Upper lobe of right lung (tissue), 1 donor: ENCODE results near the gene OR8B2. TPM values are rescaled to one million over a fixed set of nuclear protein-coding genes. Genes with fewer than 3 reads are reported as not detected.

Source experiments
- ATAC-seq: fragments of 200-7000 bp; cut with Tn5 transposase; one replicate; pipeline ENCODE4 v1.9.1; 2020; ENCODE audit warnings: mild to moderate bottlenecking, moderate library complexity
- DNase-seq: peaks from one replicate; pipeline ENCODE4 v3.0.0-alpha.2; 2020
- H3K27ac ChIP-seq: fragments of 200-600 bp; one replicate; pipeline ENCODE4 v1.8.0; 2022
- H3K27me3 ChIP-seq: fragments of 200-600 bp; one replicate; pipeline ENCODE4 v1.8.0; 2022; ENCODE audit warnings: mild to moderate bottlenecking
- H3K36me3 ChIP-seq: fragments of 200-600 bp; one replicate; pipeline ENCODE4 v1.8.0; 2022
- H3K4me1 ChIP-seq: fragments of 200-600 bp; one replicate; pipeline ENCODE4 v1.8.0; 2022
- H3K4me3 ChIP-seq: fragments of 200-600 bp; one replicate; pipeline ENCODE4 v1.8.0; 2022; ENCODE audit warnings: mild to moderate bottlenecking
- H3K9me3 ChIP-seq: fragments of 200-600 bp; one replicate; pipeline ENCODE4 v1.8.0; 2022
- CTCF ChIP-seq: fragments of 200-600 bp; IDR thresholded peaks from one replicate; pipeline ENCODE4 v1.8.0; 2022; ENCODE audit warnings: antibody characterized with exemption
- intact Hi-C: fragments of 100-400 bp; cut with DNase I; formaldehyde crosslinking; loops from one replicate; pipeline ENCODE4 v1.11.0; 2022
- total RNA-seq: library from RNA; stranded (reverse); fragmentation: NEBNext Ultra II Directional; extraction: Animal tissue kit (Norgen Biotek cat#: 25700); gene quantifications from one replicate; pipeline ENCODE4 v1.2.1, GENCODE V29; 2021
- donor health status: DM: no; HTN: yes; CAD: no; lungs with severe emphysema.

Gene OR8B2
- total RNA-seq, 1 donor from 2014 or later = not detected

GRCh38 chr11:124380585-124380984, 3.7 kb downstream of the OR8B2 start:
- intact Hi-C loops = no loop called here
- no peaks in the 10 kb centered on the region for H3K27me3 ChIP-seq
- ATAC-seq = no peak
- H3K27ac ChIP-seq = no peak overlapping the region
- no peak overlapping the region for H3K4me3 ChIP-seq
- no peaks in the 10 kb centered on the region for H3K4me1 ChIP-seq
- no peaks in the 10 kb centered on the region for H3K36me3 ChIP-seq
- DNase-seq = no peak
- H3K9me3 ChIP-seq = no peaks in the 10 kb centered on the region
- TF ChIP-seq CTCF = no peak

DNA sequence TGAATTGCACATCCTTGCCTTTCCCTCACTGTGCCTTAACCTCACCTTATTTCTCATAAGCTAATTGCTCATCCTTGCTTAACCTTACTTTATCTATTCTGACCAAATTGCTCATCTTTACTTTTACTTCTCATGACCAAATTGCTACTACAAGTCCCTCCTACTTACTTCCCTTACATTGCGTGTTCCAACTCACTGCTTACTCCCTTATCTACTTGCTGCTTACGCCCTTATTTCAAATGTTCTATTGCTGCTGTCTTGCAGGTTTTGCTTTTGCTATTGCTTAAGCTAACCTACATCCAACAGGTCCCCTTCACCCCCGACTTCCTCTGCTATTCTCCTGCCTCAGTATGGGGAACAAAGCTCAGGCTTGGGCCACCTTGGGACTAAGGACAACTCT, 8.0 kb downstream of the OR8B2 start:
- H3K9me3 ChIP-seq = no peaks in the 10 kb centered on the region
- ATAC-seq (no peak), DNase-seq (no peak)
- no peak for TF ChIP-seq CTCF
- no peaks in the 10 kb centered on the region for H3K4me1 ChIP-seq
- H3K27me3 ChIP-seq = no peaks in the 10 kb centered on the region
- intact Hi-C loops = no loop called here
- H3K36me3 ChIP-seq = no peaks in the 10 kb centered on the region
- no peak overlapping the region for H3K4me3 ChIP-seq
- H3K27ac ChIP-seq = no peak overlapping the region

GRCh38 chr11:124359566-124359965, 24.7 kb downstream of the OR8B2 start:
- intact Hi-C loops = no loop called here
- Histone ChIP-seq H3K4me1 (no peaks in the 10 kb centered on the region), H3K4me3 (no peak overlapping the region), H3K36me3 (no peaks in the 10 kb centered on the region), H3K9me3 (no peaks in the 10 kb centered on the region), H3K27me3 (no peaks in the 10 kb centered on the region), H3K27ac (no peak overlapping the region)
- no peak for DNase-seq
- ATAC-seq = no peak
- TF ChIP-seq CTCF = no peak

DNA sequence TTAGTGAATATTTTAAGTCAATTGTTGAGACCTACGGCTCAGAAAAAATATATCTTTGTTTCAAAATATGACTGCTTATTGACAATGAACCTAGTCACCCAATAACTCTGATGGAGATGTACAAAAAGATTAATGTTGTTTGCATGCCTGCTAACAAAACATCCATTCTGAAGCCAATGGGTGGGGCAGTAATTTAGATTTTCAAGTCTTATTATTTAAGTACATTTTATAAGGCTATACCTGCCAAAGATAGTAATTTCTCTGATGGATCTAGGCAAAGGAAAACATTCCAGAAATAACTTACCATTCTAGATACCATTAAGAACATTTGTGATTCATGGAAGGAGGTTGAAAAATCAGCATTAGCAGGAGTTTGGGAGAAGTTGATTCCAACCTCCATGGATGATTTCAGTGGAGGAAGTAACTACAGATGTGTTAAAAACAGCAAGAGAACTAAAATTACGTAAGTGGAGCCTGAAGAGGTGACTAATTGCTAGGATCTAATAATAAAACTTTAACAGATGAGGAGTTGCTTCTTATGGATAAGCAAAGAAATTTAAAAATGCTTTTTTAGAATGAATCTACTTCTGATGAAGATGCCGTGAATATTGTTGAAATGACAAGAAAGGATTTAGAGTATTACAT, 37.9 kb downstream of the OR8B2 start:
- H3K4me1 ChIP-seq = no peaks in the 10 kb centered on the region
- TF ChIP-seq CTCF = no peak

DNA sequence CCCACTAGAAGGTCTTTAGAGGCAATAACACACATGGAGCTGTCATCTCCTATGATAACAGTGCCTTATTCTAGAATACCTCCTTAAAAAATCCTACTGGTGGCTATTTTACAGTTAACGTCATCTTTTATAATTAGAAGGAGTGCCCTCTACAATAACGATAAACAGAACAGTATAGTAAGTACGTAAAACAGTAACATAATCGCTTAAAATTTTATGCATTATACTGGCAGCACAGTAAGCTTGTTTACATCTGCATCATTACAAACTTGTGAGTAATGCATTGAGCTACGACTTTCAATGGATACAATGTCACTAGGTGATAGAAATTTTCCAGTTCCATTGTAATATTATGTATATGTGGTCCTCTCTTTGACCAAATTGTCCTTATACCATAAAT, 40.0 kb downstream of the OR8B2 start:
- Histone ChIP-seq H3K27ac (no peak overlapping the region), H3K4me1 (no peaks in the 10 kb centered on the region), H3K4me3 (no peak overlapping the region), H3K36me3 (no peaks in the 10 kb centered on the region), H3K27me3 (no peaks in the 10 kb centered on the region), H3K9me3 (no peaks in the 10 kb centered on the region)
- intact Hi-C loops = no loop called here
- DNase-seq = no peak
- ATAC-seq = no peak
- no peak for TF ChIP-seq CTCF

More for the DNA sequence above, 37.9 kb downstream of the OR8B2 start:
- intact Hi-C loops = no loop called here
- Histone ChIP-seq H3K9me3 (no peaks in the 10 kb centered on the region), H3K27me3 (no peaks in the 10 kb centered on the region), H3K36me3 (no peaks in the 10 kb centered on the region), H3K27ac (no peak overlapping the region), H3K4me3 (no peak overlapping the region)
- DNase-seq (no peak), ATAC-seq (no peak)

GRCh38 chr11:124340142-124340447, 44.2 kb downstream of the OR8B2 start:
- H3K27me3 ChIP-seq = no peaks in the 10 kb centered on the region
- no peak overlapping the region for H3K4me3 ChIP-seq
- intact Hi-C loops = no loop called here
- no peaks in the 10 kb centered on the region for H3K4me1 ChIP-seq
- ATAC-seq (no peak), DNase-seq (no peak)
- H3K36me3 ChIP-seq = no peaks in the 10 kb centered on the region
- no peak overlapping the region for H3K27ac ChIP-seq
- no peaks in the 10 kb centered on the region for H3K9me3 ChIP-seq
- no peak for TF ChIP-seq CTCF
